HK-2 (cell line): Measurements from ENCODE around the gene DNAJC4.

Experiments used
- DNase-seq: peaks from one replicate; pipeline ENCODE4 v3.0.0-alpha.2; 2018; ENCODE audit not compliant: unreplicated experiment

DNAJC4 gene

DNA sequence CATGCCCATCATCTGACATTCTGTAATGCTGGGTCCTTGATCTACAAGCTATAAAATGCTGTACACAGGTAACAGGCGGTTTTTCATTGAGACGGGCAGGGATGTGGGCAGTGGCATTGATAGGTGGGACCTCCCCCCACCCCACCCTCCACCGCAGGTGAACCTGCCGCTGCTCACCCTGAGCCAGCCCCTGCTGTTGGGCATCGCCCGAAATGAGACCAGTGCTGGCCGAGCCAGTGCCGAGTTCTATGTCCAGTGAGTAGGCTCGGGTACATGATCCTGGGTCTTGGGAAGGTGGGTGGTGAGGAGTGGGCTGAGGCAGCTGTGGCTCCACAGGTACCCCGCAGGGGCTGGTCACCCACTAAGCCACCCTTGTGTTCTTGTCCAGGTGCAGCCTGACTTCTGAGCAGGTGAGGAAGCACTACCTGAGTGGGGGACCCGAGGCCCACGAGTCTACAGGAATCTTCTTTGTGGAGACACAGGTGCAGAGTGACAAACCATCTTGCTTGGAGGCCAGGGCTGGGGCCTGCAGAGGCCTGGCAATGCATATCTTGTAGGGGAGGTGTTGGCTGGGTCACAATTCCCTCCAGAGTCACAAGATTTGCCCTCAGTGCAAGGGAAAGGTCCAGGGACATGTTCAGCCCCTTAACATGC lies 1.1 kb upstream of the DNAJC4 start:
- DNase-seq: no peak

DNA sequence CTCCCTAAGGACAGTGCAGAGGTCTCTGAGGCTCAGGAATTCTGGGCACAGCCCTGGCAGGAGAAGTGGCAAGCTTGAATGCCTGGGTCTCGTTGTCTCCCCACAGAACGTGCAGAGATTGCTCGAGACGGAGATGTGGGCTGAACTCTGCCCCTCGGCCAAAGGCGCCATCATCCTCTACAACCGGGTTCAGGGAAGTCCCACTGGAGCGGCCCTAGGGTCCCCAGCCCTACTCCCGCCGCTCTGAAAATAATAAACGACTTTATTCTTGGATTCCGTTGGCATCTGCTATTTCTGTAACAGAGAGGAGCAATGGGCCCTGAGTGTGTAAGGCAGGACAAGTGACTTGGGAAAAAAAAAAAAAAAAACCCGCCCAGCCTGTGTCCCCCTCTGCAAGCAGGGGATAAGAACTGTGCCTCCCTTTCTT lies 591 bp upstream of the DNAJC4 start:
- DNase-seq: no peak

DNA sequence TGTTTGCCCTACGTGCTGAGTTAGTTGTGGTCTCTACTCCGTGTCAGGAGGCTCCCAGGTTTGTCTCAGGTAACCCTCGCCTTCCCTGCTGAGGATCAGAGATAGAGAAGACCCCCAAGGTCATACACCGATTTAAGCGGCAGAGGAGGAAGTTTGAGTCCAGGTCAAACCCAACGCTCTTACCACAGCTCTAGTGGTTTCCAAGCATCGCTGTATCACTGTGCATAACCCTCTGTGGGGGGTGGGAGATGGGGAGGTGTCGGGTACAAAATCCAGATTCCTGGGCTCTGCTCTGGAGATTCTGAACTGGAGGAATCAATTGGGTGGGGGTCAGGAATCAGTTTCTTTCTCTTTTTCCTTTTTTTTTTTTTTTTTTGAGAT lies 627 bp downstream of the DNAJC4 start:
- no peak for DNase-seq

DNA sequence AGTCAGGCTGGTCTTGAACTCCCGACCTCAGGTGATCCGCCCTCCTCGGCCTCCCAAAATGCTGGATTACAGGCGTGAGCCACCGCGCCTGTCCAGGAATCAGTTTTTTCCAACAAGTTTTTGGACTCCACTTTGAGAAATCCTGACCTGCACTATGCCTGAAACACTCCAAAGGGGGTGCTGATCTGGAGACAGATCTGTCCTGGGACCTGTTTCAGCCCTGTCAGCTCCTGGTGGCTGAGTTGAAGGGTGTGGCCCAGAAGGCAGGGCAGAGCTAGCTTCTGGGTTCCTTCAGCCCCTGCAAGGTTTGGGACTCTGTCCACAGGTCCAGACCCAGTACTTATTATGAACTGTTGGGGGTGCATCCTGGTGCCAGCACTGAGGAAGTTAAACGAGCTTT lies 1.2 kb downstream of the DNAJC4 start:
- DNase-seq: no peak

DNA sequence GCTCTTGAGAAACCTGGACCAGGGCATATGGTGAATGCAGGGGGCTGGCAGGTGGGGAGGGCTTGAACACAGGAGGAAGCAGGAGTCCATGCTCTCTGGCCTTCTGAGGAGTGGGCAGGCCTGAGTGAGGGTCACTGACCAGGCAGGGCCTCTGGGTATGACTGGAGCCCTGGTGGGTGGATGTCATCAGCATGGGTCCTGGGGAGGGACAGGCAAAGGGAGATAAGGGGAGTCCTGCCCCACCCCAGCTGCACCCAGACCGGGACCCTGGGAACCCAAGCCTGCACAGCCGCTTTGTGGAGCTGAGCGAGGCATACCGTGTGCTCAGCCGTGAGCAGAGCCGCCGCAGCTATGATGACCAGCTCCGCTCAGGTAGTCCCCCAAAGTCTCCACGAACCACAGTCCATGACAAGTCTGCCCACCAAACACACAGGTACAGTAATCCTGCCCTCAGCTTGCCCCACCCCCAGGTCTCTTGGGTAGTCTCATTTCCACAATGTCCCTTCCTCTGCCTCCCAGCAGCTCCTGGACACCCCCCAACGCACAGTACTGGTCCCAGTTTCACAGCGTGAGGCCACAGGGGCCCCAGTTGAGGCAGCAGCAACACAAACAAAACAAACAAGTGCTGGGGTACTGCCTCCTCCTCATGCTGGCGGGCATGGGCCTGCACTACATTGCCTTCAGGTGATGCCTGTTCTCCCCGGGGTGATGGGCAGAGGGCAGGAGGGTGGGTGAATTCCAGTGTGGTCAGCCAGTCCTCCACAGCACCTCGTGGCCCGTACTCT lies 2.0 kb downstream of the DNAJC4 start:
- DNase-seq: no peak

DNA sequence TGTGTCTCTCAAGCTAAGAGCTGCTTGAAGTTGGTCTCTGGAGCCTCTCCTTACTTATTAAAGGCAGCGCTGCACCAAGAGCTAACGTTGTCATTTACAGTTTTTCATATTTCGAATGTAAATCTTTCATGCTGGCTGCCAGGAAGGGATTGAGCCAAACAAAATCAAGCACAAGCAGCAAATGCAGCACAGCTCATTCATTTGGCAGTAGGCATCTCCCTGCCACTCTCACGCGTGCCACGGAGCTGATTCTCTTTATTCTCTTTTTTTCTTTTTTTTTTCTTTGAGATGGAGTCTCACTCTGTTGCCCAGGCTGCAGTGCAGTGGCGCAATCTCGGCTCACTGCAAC lies 2.6 kb downstream of the DNAJC4 start:
- DNase-seq: no peak

DNA sequence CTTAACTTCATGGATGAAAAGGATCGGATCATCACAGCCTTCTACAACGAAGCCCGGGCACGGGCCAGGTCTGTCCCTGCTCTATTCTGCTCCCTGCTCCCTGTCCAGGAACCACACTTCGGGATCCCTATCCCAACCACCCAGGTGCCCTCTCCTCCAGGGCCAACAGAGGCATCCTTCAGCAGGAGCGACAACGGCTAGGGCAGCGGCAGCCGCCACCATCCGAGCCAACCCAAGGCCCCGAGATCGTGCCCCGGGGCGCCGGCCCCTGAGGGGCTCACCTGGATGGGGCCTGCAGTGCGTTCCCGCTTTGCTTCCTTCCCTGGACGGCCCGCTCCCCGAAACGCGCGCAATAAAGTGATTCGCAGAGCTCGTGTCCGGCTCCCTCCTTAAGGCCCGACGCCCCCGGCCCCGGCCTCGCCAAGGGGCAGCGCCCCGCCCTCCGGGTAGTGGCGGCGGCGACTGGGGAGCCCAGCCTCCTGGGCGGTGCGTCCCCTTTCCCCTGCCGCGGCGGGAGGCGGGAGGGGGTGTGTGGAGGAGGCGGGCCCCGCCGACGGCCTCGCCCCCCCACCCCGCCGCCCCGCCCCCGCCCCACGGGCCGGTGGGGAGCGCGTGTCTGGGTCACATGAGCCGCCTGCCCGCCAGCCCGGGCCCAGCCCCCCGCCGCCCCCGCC lies 3.7 kb downstream of the DNAJC4 start, which contains the start of gene VEGFB:
Gene VEGFB, plus strand, starts transcription at position 672 of the 674 bp plus-strand sequence. CDS start 250 bp downstream, outside the sequence.
- peak; percentile 57 for DNase-seq

DNA sequence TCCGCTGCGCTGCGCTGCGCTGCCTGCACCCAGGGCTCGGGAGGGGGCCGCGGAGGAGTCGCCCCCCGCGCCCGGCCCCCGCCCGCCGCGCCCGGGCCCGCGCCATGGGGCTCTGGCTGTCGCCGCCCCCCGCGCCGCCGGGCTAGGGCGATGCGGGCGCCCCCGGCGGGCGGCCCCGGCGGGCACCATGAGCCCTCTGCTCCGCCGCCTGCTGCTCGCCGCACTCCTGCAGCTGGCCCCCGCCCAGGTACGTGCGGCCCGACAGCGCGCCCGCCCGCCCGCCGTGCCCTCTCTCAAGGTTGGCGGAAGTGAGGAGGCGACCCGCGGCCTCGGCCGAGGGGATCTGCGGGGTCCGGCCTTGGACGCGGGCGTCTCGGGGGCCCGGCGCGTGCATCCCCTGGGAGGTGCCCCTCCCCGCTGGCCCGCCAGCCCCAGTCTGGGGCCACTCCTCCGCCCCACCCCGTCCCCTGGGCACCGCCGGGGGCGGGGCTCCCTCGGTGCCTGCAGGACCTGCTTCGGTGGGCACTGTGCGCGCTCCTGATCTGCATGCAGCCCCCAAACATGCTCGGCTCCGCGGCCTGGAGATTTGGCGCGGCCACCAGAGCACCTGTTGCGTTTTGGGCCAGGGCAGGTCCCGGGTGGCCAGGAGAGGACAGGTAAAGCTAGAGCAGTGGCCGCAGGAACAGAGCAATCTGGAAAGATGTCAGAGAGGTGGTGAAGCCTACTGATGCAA lies 4.5 kb downstream of the DNAJC4 start:
- no peak for DNase-seq

DNA sequence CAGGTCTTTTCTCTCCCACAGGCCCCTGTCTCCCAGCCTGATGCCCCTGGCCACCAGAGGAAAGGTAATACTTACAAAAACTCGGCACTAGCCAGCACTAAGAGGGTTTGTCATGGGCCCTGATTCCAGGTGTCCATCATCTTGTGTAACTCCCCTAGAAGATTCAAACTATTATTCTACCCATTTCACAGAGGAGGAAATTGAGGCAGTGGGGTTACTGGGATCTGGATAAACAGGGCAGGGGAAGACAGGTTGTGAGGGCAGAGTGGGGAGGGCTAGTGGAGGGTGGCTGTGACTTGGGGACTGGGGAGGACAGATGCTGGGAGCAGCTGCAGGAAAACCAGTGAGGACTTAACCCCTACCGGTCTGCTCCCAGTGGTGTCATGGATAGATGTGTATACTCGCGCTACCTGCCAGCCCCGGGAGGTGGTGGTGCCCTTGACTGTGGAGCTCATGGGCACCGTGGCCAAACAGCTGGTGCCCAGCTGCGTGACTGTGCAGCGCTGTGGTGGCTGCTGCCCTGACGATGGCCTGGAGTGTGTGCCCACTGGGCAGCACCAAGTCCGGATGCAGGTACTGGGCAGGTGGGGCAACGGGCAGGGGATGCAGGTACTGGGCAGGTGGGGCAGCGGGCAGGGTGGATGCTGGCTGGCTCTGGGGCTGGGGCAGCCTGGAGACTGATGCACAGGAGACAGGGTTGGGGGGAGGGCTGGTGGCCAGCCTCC lies 5.3 kb downstream of the DNAJC4 start:
- DNase-seq: no peak

DNA sequence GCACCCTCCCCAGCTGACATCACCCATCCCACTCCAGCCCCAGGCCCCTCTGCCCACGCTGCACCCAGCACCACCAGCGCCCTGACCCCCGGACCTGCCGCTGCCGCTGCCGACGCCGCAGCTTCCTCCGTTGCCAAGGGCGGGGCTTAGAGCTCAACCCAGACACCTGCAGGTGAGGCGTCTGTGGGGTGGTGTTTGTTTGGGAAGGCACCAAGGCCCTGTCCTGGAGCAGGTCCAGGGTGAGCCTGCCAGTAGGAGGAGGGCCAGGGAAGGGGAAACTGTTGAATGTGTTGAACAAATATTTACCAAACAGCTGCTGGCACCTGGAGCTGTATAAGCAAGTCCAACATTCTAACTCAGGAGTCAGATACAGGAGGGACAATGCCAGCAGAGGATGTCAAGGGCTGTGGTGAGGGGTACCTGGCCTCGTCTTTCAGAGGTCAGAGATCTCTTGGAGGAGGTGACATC lies 7.2 kb downstream of the DNAJC4 start:
- DNase-seq: no peak

DNA sequence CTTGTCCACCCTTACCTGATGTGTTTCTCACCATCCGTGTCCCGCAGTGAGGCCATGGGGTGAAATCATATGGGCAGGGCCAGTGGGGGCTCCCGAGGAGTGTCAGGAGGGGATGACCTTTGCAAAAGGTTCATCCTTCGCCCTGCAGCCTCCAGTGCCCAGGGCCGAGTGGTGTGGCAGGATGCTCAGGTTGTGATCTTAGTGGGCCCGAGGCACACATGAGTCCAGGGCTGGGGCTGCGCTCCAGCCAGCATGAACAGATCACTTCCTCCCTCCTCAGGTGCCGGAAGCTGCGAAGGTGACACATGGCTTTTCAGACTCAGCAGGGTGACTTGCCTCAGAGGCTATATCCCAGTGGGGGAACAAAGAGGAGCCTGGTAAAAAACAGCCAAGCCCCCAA lies 7.7 kb downstream of the DNAJC4 start:
- DNase-seq: no peak

DNA sequence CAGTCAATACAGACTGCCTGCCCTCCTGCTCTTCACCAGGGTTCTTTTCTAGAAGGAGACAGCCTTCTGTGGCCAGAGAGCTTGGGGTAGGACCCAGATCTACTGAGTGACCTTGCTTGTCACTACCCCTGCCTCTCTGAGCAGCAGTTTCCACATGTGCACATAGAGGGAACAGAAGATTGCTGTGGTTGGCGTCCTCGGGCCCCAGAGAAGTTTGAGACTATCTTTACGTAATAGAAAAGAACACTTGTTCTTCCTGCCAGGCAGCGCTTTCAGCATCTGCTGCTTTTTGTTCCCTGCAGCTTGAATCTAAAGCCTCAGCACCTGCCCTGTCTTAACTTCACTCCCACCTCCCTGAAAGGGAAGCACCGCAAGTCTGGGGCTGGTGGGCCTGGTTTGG lies 8.7 kb downstream of the DNAJC4 start:
- no peak for DNase-seq

DNA sequence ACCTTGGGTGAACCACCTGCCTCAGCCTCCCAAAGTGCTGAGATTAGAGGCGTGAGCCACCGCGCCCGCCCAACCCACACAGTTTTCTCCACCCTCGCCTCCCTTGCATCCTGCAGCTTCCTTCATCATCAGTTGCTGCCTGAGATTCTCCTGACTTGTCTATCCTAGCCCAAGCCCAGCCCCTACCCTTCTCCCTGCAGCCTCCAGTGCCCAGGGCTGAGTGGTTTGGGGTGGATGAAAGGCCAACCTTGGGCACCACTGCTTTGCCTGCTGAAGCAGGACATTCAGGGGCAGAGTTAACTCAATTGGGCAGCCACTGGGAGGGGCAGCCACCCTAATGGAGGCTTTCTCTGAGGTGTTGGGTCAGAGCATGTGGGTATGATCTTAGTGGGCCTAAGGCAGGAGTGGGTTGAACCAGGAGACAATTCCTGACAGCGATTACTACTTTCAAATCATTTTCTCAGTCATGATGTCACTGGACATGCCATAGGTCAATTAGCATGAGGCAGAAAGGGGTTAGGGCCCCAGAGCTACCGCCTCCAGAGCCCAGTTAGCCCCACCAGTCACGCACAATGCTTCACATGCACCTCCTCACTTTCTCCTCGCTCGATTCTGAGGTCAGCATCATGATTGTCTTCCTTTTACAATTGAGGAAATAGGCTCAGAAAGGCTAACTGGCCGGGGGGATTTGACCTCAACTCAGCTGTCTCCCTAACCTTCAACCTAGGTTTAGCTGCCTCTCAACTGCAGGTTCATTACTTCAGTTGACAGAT lies 9.5 kb downstream of the DNAJC4 start:
- DNase-seq: no peak

DNA sequence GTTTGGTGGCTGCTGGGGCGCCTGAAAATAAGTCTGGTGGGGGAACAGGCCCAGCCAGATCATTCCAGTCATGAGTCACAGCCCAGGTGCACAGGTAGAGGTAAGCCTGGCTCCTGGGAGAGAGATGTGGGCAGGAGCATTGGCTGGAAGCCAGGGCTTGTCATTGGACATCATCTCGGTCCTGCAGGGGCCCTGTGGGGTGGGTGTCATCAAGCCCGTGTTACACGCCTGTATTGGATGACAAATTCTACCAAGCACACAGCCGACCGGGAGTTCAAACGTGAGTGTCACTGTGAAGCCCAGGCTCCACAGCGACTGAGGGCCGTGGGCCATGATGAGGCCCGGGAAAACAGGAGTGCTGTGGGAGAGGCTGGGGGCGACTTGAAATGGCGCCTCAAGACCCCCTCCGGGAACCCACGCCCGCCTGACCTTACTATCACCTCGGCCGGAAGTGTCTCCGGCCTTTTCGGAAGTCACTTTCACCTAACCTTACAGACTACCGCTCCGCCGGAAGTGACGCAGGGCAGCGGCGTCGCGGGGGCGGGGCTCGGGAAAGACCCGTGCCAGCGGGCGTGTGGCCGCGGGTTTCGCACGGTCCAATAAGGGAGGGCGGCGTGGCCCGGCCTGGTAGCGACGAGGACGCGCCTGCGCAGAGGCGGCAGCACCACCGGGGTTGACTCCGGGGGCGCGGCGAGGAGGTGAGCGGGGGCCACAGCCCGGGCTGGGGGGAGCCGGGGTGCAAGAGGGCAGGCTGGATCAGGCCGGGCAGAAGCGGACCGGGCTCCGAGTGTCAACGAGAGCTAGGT lies 10.3 kb downstream of the DNAJC4 start, which contains the start of gene FKBP2:
Gene FKBP2, plus strand, starts transcription at position 661 of the 806 bp plus-strand sequence. CDS start 1,293 bp downstream, outside the sequence.
- DNase-seq: peak; percentile 92

DNA sequence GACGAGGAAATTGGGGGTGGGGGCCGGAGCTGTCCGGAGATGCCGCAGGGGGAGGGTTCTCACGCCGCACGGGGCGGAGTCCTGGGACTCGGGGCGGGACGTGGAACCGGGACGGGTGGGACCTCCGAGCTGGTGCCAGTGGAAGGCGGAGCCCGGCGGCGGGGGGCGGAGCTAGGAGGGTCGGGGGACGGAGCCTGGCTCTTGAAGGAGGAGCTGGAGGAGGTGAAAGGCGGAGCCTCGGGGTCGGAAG lies 10.8 kb downstream of the DNAJC4 start:
- peak; percentile 99 for DNase-seq

DNA sequence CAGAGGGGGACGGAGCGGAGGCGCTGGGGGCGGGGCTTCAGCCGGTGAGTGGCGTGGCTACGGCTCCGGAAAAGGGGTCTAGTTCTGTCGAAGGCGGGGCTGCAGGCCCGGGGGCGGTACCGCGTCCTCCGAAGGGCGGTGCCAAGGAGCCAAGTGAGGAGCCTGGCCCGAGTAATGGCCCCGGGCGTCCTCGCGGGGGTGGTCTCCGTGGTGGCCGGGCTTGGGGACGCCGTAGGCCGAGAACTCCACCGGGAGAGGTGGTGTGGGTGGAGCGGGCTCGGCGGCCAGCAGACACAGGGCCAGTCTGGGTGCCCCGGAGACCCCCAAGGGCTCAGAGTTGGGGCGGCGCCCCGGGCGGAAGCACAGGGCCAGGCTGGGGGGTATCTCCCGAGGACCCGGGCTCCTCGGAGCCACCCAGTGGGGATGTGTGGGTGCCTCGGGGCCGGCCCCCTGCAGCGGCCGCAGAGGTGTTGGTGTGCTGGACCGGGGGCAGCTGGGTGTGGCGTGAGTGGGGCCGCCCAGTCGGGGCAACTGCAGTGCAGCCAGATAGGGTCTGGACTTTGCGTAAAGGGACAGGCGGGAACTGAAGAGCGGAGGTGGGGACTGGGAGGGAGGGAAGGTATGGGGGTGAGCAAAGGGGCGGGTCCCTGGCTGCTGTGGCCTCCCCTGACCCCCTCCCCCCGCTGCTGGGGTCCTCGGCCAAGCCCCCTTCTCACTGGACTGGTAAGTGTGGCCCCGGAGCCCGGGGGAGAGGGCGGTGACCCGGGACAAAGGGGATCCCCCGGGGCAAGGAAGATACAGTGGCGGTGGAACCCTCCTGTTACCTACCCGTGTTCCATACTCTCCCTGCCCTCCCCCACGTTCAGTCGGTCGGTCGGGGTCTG lies 11.4 kb downstream of the DNAJC4 start:
- DNase-seq: peak; percentile 53

DNA sequence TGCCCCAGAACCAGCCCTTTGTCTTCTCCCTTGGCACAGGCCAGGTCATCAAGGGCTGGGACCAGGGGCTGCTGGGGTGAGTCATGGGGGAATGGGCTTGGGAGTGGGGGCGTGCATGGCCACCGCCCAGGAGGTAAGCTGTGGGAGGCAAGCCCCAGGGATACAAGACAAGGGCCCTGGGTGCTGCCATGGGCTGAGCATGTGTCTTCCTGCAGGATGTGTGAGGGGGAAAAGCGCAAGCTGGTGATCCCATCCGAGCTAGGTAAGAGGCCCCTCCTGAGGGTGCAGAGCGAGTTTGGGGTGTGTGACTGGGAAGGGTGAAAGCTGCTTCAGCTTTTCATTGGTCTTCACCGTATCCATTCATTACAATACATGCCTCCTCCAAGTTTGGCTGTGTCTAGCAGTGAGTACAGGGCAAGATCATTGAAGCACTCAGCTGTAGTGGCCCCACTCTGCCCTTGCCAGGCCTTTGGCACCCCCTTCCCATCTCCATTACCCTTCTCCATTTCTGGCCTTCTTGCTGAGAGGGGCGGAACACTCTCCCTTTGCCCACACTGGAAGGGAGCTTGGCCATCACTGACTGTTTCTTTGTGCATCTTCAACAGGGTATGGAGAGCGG lies 13.0 kb downstream of the DNAJC4 start:
- no peak for DNase-seq

DNA sequence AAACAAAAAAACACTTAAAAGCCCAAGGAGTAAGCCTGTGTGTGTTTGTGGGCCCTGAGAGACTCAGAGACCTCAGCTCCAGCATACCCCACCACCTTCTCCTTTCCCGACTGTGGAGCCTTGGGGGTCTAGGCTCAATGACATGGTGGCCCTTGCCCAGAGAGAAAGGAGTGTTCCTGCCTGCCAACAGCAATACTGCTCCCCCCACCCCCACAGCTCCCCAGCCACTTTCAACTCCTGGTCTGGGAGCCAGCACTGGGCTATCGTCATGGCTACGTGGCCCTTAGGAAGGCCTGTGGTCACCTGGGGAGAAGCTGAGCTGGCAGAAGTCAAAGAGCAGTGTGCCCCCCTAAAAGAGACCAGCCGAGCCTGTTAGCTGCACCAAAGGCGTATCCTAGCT lies 13.8 kb downstream of the DNAJC4 start:
- no peak for DNase-seq

DNA sequence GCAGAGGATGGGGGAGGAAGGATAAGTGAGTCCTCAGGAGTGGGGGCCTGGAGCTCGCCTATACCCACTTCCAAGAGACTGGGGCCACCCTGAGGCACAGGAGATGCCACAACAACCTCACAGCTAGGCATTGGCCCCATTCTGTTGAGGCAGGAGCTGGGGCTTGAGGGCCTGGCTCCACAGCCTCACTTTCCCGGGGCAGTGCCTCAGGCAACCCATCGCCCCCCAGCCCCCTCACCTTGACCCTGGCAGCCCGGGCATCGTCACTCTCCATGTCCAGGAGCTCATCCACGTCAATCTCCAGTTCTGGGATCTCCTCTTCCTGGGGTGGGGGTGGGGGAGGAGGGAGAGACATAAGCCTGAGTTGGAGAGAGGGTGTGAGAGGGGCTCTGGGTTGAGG lies 14.6 kb downstream of the DNAJC4 start:
- DNase-seq: no peak
